Measurements from ENCODE around the gene CDC20.
A peak's percentile ranks its signal among the peaks of the same experiment; 100 is the strongest.

The CDC20 gene

GRCh38 chr1:43329995-43330751, 28.6 kb upstream of the CDC20 start:
- peak; percentile 49 to 52 for DNase-seq

DNA sequence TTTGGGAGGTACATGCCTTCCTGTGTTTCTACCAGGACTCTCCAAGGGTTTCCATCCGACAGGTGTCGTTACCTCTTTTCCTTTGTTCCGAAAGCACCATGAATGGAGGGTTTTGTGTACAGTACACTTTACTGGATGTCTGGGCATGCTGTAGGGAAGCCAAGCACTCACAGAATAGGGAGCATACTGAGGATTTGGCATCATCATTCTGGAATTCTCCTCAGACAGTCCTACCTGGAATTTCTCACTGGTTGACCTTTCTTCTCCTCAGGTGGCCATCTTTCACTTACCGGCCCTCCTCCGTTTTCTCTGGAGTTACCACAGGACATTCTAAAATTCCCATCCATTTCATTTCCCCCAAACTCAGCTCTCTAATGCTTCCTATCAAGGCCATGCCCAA, 27.1 kb upstream of the CDC20 start:
- DNase-seq, result no peak

GRCh38 chr1:43334453-43335205, 24.2 kb upstream of the CDC20 start:
- DNase-seq, result no peak

- DNase-seq, result no peak
Observed at GRCh38 chr1:43337588-43337987, 21.2 kb upstream of the CDC20 start, which contains the start of gene MPL. TSS of gene MPL (plus strand) at chr1:43337818. CDS start at chr1:43337849, 31 bp downstream.

DNA sequence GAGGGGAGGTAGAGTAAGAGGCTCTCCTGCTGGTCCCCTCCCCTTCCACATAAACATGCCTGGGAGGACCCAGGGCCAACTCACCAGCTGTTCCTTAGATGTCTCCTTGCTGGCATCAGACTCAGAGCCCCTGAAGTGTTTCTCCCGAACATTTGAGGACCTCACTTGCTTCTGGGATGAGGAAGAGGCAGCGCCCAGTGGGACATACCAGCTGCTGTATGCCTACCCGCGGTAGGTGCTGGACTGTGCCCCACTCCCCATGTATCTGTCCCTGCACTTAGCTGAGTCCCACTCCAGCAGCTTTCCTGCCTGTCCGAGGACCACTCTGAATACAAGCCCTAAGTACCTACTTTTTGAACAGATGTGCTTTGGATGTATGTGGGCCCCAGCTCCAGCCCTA, 20.8 kb upstream of the CDC20 start:
- DNase-seq, result no peak

- DNase-seq, result no peak
Observed at GRCh38 chr1:43339584-43340232, 19.1 kb upstream of the CDC20 start.

DNA sequence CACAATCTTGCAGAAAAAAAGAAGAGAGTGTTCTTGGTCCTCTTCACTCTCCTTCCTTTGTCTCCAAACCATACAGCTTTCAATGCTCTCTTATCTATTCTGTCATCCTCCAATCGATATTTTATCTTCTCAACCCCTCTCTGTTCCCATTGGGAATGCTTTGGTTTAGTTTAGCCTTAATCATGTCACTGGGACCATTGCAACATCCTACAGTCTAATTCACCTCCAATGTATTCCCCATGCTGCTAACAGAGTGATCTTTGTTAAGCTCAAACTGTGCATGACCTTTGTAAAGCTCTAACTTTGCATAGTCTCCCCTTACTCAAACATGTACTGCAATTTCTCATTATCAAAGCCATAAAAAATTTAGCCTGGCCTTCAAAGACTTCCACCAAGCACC, 18.2 kb upstream of the CDC20 start:
- DNase-seq, result no peak

- no peak for DNase-seq
Observed at GRCh38 chr1:43344267-43344850, 14.4 kb upstream of the CDC20 start.

DNA sequence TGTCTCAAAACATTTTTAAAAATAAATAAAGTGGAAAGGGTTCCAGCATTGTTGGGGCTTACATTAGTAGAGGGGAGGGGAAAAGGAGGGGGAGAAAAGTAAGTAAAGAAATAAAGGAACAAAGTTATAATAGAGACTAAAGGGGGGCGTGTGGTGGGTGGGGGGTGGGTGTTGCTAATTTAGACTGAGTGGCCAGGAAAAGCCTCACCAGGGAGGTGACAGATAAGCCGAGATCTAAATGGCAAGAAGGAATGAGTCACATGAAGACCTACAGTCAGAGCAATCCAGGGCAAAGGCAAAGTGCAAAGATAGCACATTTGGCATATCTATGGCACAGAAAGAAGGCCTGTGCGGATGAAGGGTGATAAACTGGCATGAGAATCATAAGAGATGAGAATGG, 13.7 kb upstream of the CDC20 start:
- DNase-seq, result no peak

GRCh38 chr1:43346636-43347035, 12.1 kb upstream of the CDC20 start:
- DNase-seq, result no peak

DNA sequence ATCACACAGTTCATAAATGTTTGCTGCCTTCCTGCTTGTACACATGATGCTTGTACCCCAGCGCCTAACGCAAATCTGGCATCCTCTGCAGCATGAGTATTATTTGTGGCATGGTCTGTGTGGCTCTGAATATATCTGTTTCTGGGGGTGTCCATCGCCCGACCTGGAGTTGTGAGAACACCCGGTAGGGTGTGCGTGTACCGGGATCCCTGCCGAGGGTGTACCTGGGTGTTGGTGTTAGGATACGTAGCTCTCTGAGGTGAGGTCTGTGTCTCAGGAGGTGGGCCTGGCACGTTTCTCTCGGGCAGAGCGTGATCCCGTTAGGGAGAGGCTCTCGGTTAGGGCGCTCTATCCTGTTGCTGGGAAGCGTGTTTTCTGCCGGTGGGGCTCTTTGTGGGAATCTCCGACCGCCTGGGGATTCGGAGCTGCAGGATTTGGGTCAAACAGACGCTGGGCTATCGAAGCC, 10.4 kb upstream of the CDC20 start:
- no peak for DNase-seq

DNA sequence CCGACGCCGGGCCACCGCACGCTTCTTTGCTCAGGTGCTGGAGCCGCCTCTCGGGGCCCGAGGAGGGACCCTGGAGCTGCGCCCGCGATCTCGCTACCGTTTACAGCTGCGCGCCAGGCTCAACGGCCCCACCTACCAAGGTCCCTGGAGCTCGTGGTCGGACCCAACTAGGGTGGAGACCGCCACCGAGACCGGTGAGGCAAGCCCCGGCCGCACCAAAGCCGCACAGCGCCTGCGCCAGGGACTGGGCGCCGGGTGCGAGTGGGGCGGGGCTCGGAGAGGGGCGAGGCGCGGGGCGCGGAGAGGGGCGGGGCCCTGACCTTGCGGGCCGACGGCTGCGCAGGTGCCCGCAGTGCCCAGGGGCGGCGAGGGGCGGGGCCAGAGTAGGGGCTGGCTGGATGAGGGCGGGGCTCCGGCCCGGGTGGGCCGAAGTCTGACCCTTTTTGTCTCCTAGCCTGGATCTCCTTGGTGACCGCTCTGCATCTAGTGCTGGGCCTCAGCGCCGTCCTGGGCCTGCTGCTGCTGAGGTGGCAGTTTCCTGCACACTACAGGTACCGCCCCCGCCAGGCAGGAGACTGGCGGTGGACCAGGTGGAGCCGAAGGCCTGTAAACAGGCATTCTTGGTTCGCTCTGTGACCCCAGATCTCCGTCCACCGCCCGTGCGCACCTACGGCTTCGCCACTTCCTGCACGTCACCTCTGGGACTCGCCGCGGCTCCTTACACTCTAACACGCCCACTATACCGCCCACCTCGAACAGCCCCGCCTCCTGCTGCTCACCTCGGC, 9.8 kb upstream of the CDC20 start:
- peak in 1 of 2 donors; percentile 53 for DNase-seq

- DNase-seq, result no peak
Observed at GRCh38 chr1:43349594-43350306, 9.0 kb upstream of the CDC20 start.

GRCh38 chr1:43350976-43351375, 7.8 kb upstream of the CDC20 start:
- no peak for DNase-seq

DNA sequence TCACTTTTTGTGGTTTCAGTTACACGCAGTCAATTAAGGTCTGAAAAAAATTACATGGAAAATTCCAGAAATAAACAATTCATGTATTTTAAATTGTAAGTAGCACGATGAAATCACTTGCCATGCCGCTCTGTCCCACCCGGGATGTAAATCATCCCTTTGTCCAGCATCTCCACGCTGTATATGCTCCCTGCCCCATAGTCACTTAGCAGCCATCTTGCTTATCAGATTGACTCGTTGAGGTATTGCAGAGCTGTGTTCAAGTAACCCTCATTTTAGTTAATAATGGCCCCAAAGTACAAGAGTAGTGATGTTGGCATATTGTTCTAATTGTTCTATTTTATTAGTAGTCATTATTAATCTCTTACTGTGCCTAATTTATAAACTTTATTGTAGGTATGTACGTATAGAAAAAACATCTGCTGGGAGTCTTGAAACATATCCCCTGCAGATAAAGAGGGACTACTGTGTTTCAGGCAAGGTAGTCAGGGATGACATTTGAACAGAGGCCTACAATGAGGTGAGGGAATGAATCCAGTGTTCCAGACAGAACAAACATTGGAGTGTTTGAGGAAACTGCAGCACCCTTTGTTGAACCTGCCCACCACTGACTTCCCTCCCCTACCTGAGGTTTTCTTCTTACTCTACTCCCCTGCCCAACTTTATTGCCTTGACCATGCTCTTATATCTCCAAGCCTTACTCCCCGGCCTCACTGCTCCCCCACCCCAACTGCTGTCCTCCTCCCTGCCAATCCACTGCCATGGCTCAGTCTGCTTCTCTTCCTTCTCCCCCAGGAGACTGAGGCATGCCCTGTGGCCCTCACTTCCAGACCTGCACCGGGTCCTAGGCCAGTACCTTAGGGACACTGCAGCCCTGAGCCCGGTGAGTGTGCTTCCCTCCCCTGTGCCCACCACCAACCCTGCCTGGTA, 7.1 kb upstream of the CDC20 start:
- DNase-seq, result no peak

- DNase-seq, result no peak
Observed at GRCh38 chr1:43352351-43352705, 6.5 kb upstream of the CDC20 start.

- no peak for DNase-seq
Observed at GRCh38 chr1:43352881-43353280, 5.9 kb upstream of the CDC20 start.

- DNase-seq, result no peak
Observed at GRCh38 chr1:43354471-43354870, 4.3 kb upstream of the CDC20 start.

DNA sequence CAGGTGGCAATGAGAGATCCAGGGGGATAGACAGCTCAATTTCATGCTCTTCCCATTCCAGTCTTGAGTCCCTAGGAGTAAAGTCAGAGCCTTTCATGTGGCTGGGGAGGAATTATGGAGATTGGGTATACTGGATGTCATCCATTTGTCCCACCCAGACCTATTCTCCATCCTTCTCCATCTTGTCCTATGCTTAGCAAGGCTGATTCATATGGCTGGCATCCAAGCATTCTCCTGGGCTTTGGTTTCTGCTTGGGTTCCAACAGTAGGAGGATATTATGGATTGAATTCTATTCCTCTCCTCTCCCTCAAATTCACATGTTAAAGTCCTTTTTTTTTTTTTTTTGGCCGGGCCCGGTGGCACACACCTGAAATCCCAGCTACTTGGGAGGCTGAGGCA, 3.8 kb upstream of the CDC20 start:
- no peak for DNase-seq

DNA sequence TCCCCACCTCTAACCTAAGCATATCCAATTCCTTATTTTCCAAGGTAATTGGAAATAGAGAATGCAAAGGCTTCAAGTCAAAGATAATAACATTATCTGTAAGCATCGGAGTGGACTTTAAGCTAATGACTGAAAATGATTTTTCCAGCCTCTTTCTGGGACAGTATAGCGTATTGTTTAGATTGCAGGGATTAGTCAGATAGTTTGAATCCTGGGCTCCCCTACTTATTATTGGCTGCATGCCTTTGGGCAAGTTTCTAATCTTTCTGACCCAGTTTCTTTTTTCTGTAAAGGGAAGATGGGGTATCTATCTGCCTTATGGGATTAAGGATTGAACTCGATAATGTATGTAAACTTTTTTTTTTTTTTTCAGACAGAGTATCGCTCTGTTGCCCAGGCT, 1.5 kb upstream of the CDC20 start:
- DNase-seq, result no peak

Data from stimulated activated CD4-positive, alpha-beta T cell treated with anti-CD3 and anti-CD28 coated beads, Interleukin-2, amount 100 ng/mL, for 48 hours (primary cell).